ENCODE data around the gene MINPP1.

The MINPP1 gene

GRCh38 chr10:87546971-87547413 is 42.3 kb downstream of the MINPP1 start:
- H3K27me3 ChIP-seq (ENCODE audit: control insufficient read depth, insufficient read depth, low read length) = no peaks in the 10 kb centered on the region
- H3K36me3 ChIP-seq (ENCODE audit: control insufficient read depth, insufficient read depth, low read length) = peaks cover 30% of the 10 kb centered on the region
- H3K4me3 ChIP-seq (ENCODE audit: low read depth, low read length) = no peak overlapping the region
- no peak overlapping the region for H3K9ac ChIP-seq (ENCODE audit: low read length)
- H3K27ac ChIP-seq (ENCODE audit: low read depth, low read length) = no peak overlapping the region
- peaks cover 18% of the 10 kb centered on the region for H3K4me1 ChIP-seq (ENCODE audit: control insufficient read depth, insufficient read depth, low read length)
- H3K9me3 ChIP-seq (ENCODE audit: control insufficient read depth, insufficient read depth, low read depth, low read length) = peaks cover 17% of the 10 kb centered on the region

DNA sequence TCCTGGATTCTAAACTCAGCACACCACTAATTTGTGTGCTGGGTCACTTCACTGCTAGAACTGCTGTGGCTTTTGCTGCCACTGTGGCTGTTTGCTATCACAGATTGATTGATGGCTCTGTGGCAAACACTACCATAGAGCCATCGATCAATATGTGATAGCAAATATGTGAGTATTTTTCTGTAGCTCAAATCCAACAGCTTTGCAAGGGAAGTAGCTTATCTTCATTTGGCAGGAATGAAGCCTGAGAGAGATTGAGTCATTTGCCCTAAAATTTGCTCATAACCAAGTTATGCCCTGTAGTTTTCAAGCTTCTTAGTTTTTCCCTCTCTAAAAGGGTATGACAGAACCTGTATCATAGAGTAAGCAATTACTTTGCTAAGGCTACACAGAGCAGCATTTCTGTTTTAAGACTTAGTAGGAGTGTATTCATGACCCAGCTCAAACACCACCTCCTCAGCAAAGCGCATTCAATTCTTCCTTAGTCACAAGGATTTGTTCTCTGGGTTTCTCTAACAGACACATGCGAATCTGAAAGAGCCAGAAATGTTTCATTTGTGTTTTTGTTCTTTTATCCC is 43.1 kb downstream of the MINPP1 start:
- Histone ChIP-seq H3K27me3 (ENCODE audit: control insufficient read depth, insufficient read depth, low read length) (no peaks in the 10 kb centered on the region), H3K4me1 (ENCODE audit: control insufficient read depth, insufficient read depth, low read length) (peaks cover 18% of the 10 kb centered on the region), H3K4me3 (ENCODE audit: low read depth, low read length) (no peak overlapping the region), H3K27ac (ENCODE audit: low read depth, low read length) (no peak overlapping the region; the same call in 1 of the 2 replicates), H3K9ac (ENCODE audit: low read length) (no peak overlapping the region), H3K36me3 (ENCODE audit: control insufficient read depth, insufficient read depth, low read length) (peaks cover 31% of the 10 kb centered on the region), H3K9me3 (ENCODE audit: control insufficient read depth, insufficient read depth, low read depth, low read length) (peaks cover 10% of the 10 kb centered on the region)

DNA sequence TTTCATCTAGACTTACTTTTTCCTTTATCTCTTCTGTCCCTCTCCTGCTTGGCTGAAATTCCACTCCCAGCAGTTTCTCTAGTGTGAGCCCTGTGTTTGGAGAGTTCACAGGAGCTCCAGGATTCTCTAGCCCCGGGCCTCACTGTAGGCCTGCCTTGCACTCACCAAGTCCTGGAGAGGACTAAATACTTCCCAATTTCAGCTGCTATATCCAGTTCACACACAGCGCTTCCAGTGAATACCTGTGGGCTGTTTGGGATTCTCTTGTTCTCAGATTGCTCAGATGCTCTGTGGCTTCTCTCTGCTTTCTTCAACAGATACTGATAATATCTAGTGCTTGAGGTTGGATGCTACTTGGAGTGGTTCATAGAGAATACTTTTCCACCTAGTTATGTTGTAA is 46.0 kb downstream of the MINPP1 start:
- Histone ChIP-seq H3K4me1 (ENCODE audit: control insufficient read depth, insufficient read depth, low read length) (peaks cover 18% of the 10 kb centered on the region), H3K27ac (ENCODE audit: low read depth, low read length) (no peak overlapping the region; the same call in 1 of the 2 replicates), H3K9ac (ENCODE audit: low read length) (no peak overlapping the region), H3K4me3 (ENCODE audit: low read depth, low read length) (no peak overlapping the region), H3K9me3 (ENCODE audit: control insufficient read depth, insufficient read depth, low read depth, low read length) (no peaks in the 10 kb centered on the region), H3K27me3 (ENCODE audit: control insufficient read depth, insufficient read depth, low read length) (no peaks in the 10 kb centered on the region), H3K36me3 (ENCODE audit: control insufficient read depth, insufficient read depth, low read length) (peaks cover 19% of the 10 kb centered on the region)

DNA sequence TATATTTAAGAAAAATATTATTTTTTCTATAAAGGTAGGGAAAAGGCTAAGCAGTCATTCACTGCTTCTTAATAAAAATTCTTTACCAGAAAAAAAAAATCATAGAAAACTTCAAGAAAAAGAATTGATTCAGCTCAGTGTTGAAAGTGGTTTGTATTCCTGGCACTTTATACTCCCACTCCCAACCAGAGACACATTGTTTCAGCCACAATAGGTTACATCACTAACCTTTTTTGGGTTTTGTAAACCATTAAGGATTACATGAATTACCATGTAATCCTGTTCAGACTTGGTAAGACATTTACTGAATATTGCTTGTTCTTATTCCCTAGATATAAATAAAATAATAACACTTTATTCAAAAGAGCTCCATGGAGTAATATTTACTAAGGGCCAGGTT is 46.6 kb downstream of the MINPP1 start:
- Histone ChIP-seq H3K36me3 (ENCODE audit: control insufficient read depth, insufficient read depth, low read length) (peaks cover 17% of the 10 kb centered on the region), H3K4me3 (ENCODE audit: low read depth, low read length) (no peak overlapping the region), H3K4me1 (ENCODE audit: control insufficient read depth, insufficient read depth, low read length) (peaks cover 18% of the 10 kb centered on the region), H3K9me3 (ENCODE audit: control insufficient read depth, insufficient read depth, low read depth, low read length) (no peaks in the 10 kb centered on the region), H3K27ac (ENCODE audit: low read depth, low read length) (no peak overlapping the region), H3K27me3 (ENCODE audit: control insufficient read depth, insufficient read depth, low read length) (no peaks in the 10 kb centered on the region), H3K9ac (ENCODE audit: low read length) (no peak overlapping the region)

DNA sequence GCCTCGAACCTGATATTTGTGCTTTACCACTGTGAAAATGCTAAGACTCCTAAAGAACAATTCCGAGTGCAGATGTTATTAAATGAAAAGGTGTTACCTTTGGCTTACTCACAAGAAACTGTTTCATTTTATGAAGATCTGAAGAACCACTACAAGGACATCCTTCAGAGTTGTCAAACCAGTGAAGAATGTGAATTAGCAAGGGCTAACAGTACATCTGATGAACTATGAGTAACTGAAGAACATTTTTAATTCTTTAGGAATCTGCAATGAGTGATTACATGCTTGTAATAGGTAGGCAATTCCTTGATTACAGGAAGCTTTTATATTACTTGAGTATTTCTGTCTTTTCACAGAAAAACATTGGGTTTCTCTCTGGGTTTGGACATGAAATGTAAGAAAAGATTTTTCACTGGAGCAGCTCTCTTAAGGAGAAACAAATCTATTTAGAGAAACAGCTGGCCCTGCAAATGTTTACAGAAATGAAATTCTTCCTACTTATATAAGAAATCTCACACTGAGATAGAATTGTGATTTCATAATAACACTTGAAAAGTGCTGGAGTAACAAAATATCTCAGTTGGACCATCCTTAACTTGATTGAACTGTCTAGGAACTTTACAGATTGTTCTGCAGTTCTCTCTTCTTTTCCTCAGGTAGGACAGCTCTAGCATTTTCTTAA is 47.7 kb downstream of the MINPP1 start:
- H3K9me3 ChIP-seq (ENCODE audit: control insufficient read depth, insufficient read depth, low read depth, low read length) = no peaks in the 10 kb centered on the region
- H3K4me3 ChIP-seq (ENCODE audit: low read depth, low read length) = no peak overlapping the region
- no peak overlapping the region for H3K9ac ChIP-seq (ENCODE audit: low read length)
- H3K36me3 ChIP-seq (ENCODE audit: control insufficient read depth, insufficient read depth, low read length) = peaks cover 13% of the 10 kb centered on the region
- no peaks in the 10 kb centered on the region for H3K27me3 ChIP-seq (ENCODE audit: control insufficient read depth, insufficient read depth, low read length)
- no peak overlapping the region for H3K27ac ChIP-seq (ENCODE audit: low read depth, low read length)
- H3K4me1 ChIP-seq (ENCODE audit: control insufficient read depth, insufficient read depth, low read length) = peaks cover 18% of the 10 kb centered on the region

- H3K27me3 ChIP-seq (ENCODE audit: control insufficient read depth, insufficient read depth, low read length) = no peaks in the 10 kb centered on the region
- no peak overlapping the region for H3K9ac ChIP-seq (ENCODE audit: low read length)
- peaks cover 18% of the 10 kb centered on the region for H3K4me1 ChIP-seq (ENCODE audit: control insufficient read depth, insufficient read depth, low read length)
- H3K4me3 ChIP-seq (ENCODE audit: low read depth, low read length) = no peak overlapping the region
- peaks cover 4% of the 10 kb centered on the region for H3K9me3 ChIP-seq (ENCODE audit: control insufficient read depth, insufficient read depth, low read depth, low read length)
- H3K27ac ChIP-seq (ENCODE audit: low read depth, low read length) = no peak overlapping the region
- peaks cover 7% of the 10 kb centered on the region for H3K36me3 ChIP-seq (ENCODE audit: control insufficient read depth, insufficient read depth, low read length)
Measured at GRCh38 chr10:87557409-87557808, 52.7 kb downstream of the MINPP1 start.

DNA sequence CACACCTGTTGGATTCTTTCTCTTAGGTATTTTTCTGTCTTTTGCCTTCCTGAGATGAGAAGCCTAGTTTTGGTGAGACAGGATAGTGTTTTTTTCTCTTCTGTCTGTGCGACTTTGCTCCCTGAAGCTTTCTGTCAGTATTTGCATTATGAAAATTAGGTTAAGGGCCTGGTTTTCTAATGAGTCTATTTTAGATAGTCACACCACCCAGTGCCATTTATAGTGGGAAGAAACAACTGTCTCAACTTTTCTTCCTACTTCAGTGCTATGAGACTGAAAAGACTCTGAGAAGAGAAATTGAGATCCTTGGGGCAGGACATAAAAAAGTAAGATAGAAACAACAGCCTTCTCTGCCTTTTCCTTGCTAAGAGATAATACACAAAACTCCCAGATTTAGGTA is 53.6 kb downstream of the MINPP1 start:
- H3K27ac ChIP-seq (ENCODE audit: low read depth, low read length) = no peak overlapping the region

GRCh38 chr10:87559392-87559791 is 54.7 kb downstream of the MINPP1 start:
- Histone ChIP-seq H3K4me3 (ENCODE audit: low read depth, low read length) (no peak overlapping the region), H3K4me1 (ENCODE audit: control insufficient read depth, insufficient read depth, low read length) (peaks cover 18% of the 10 kb centered on the region)

More for the DNA sequence above, 53.6 kb downstream of the MINPP1 start:
- Histone ChIP-seq H3K9ac (ENCODE audit: low read length) (no peak overlapping the region), H3K9me3 (ENCODE audit: control insufficient read depth, insufficient read depth, low read depth, low read length) (peaks cover 9% of the 10 kb centered on the region), H3K4me3 (ENCODE audit: low read depth, low read length) (no peak overlapping the region), H3K4me1 (ENCODE audit: control insufficient read depth, insufficient read depth, low read length) (peaks cover 18% of the 10 kb centered on the region), H3K36me3 (ENCODE audit: control insufficient read depth, insufficient read depth, low read length) (no peaks in the 10 kb centered on the region), H3K27me3 (ENCODE audit: control insufficient read depth, insufficient read depth, low read length) (no peaks in the 10 kb centered on the region)

GRCh38 chr10:87560495-87561129 is 55.9 kb downstream of the MINPP1 start:
- Histone ChIP-seq H3K4me3 (ENCODE audit: low read depth, low read length) (no peak overlapping the region), H3K27ac (ENCODE audit: low read depth, low read length) (no peak overlapping the region), H3K9ac (ENCODE audit: low read length) (no peak overlapping the region), H3K4me1 (ENCODE audit: control insufficient read depth, insufficient read depth, low read length) (peaks cover 18% of the 10 kb centered on the region), H3K9me3 (ENCODE audit: control insufficient read depth, insufficient read depth, low read depth, low read length) (peaks cover 30% of the 10 kb centered on the region), H3K27me3 (ENCODE audit: control insufficient read depth, insufficient read depth, low read length) (no peaks in the 10 kb centered on the region), H3K36me3 (ENCODE audit: control insufficient read depth, insufficient read depth, low read length) (no peaks in the 10 kb centered on the region)

More at GRCh38 chr10:87559392-87559791, 54.7 kb downstream of the MINPP1 start:
- Histone ChIP-seq H3K27ac (ENCODE audit: low read depth, low read length) (no peak overlapping the region), H3K9me3 (ENCODE audit: control insufficient read depth, insufficient read depth, low read depth, low read length) (peaks cover 19% of the 10 kb centered on the region), H3K36me3 (ENCODE audit: control insufficient read depth, insufficient read depth, low read length) (no peaks in the 10 kb centered on the region), H3K27me3 (ENCODE audit: control insufficient read depth, insufficient read depth, low read length) (no peaks in the 10 kb centered on the region), H3K9ac (ENCODE audit: low read length) (no peak overlapping the region)

GRCh38 chr10:87562750-87563149 is 58.1 kb downstream of the MINPP1 start:
- Histone ChIP-seq H3K27ac (ENCODE audit: low read depth, low read length) (no peak overlapping the region), H3K4me3 (ENCODE audit: low read depth, low read length) (no peak overlapping the region), H3K9me3 (ENCODE audit: control insufficient read depth, insufficient read depth, low read depth, low read length) (peaks cover 42% of the 10 kb centered on the region), H3K4me1 (ENCODE audit: control insufficient read depth, insufficient read depth, low read length) (peaks cover 18% of the 10 kb centered on the region), H3K27me3 (ENCODE audit: control insufficient read depth, insufficient read depth, low read length) (no peaks in the 10 kb centered on the region), H3K9ac (ENCODE audit: low read length) (no peak overlapping the region), H3K36me3 (ENCODE audit: control insufficient read depth, insufficient read depth, low read length) (no peaks in the 10 kb centered on the region)

GRCh38 chr10:87565010-87565409 is 60.3 kb downstream of the MINPP1 start:
- no peak overlapping the region for H3K27ac ChIP-seq (ENCODE audit: low read depth, low read length)
- peaks cover under 1% of the 10 kb centered on the region; the same call in 1 of the 2 replicates for H3K4me1 ChIP-seq (ENCODE audit: control insufficient read depth, insufficient read depth, low read length)
- H3K9ac ChIP-seq (ENCODE audit: low read length) = no peak overlapping the region
- peaks cover 48% of the 10 kb centered on the region for H3K9me3 ChIP-seq (ENCODE audit: control insufficient read depth, insufficient read depth, low read depth, low read length)
- no peaks in the 10 kb centered on the region for H3K27me3 ChIP-seq (ENCODE audit: control insufficient read depth, insufficient read depth, low read length)
- no peaks in the 10 kb centered on the region for H3K36me3 ChIP-seq (ENCODE audit: control insufficient read depth, insufficient read depth, low read length)
- no peak overlapping the region for H3K4me3 ChIP-seq (ENCODE audit: low read depth, low read length)
